Measurements from ENCODE around the gene PRR7.

GRCh38 chr5:177397875-177398390 is 48.7 kb upstream of the PRR7 start:
- TF ChIP-seq POLR2A (IDR thresholded peaks at IDR 0.05) (no peak), CTCF (IDR thresholded peaks at IDR 0.05) (no peak)
